K562 (cell line): ENCODE results near the gene SMG1. TPM values are rescaled to one million over a fixed set of nuclear protein-coding genes. Genes with fewer than 3 reads are reported as not detected.

Source experiments
- ATAC-seq: fragments of 200-7000 bp; cut with Tn5 transposase; 3 replicates; pipeline ENCODE4 v1.9.1; 2020; ENCODE audit warnings: moderate library complexity
- BruUV-seq: library from RNA; stranded (reverse); fragments of 400-500 nt; replicated peaks from 2 replicates; lab custom pipeline; 2021; lab: Mats Ljungman, UMichigan
- CTCF ChIA-PET: fragments of 300-600 bp; formaldehyde crosslinking; extraction: SDS; loops from one replicate; lab custom pipeline; 2021; ENCODE audit warnings: low intra/inter-chr PET ratio; lab: Yijun Ruan, JAX
- POLR2A ChIA-PET: fragments of 300-600, 350-650 bp; sonication (Branson Sonifier 250); formaldehyde crosslinking; extraction: SDS; loops from one replicate; lab custom pipeline; 2021; ENCODE audit warnings: antibody characterized with exemption, inconsistent platforms; lab: Yijun Ruan, JAX
- DNase-seq, 4 experiments: peaks; one replicate each; pipeline versions ENCODE4 v3.0.0 to v3.0.0-alpha.2; 2011 to 2018; ENCODE audit warnings: low spot score in 3 of 4, mixed read lengths in 3 of 4; ENCODE audit errors: extremely low read depth in 1 of 4
- FAIRE-seq: peaks from 2 replicates; lab custom pipeline; 2011; peaks lifted over from hg19 to GRCh38; lab: Jason Lieb, UNC
- H2AFZ ChIP-seq: 2 replicates; pipeline ENCODE4 v1.6.0; 2011; ENCODE audit warnings: low read depth, low read length, control low read depth, inconsistent platforms
- H3K27ac ChIP-seq: fragments of 200-600 bp; 3 replicates; pipeline ENCODE4 v1.8.0; 2011; ENCODE audit warnings: low read depth, mild to moderate bottlenecking, control low read depth, inconsistent platforms, low read length, moderate library complexity, mixed read lengths; ENCODE audit errors: extremely low read depth
- H3K27me3 ChIP-seq, 2 experiments: fragments of 300-600 bp in 1 of 2; 2 replicates in 1 of 2; 3 replicates in 1 of 2; pipeline versions ENCODE4 v1.6.0 to v1.8.0; 2011; ENCODE audit warnings: inconsistent platforms in 2 of 2, low read length in 2 of 2, mild to moderate bottlenecking in 1 of 2, mixed read lengths in 1 of 2, moderate library complexity in 1 of 2; ENCODE audit not compliant: control insufficient read depth in 2 of 2, insufficient read depth in 2 of 2
- H3K36me3 ChIP-seq: fragments of 300-600 bp; 3 replicates; pipeline ENCODE4 v1.8.0; 2011; ENCODE audit warnings: mild to moderate bottlenecking, low read length, inconsistent platforms; ENCODE audit not compliant: control insufficient read depth, insufficient read depth
- H3K4me1 ChIP-seq, 2 experiments: fragments of 200-600 bp in 1 of 2; replicated peaks in 1 of 2; 2 replicates in 1 of 2; 3 replicates in 1 of 2; pipeline versions ENCODE4 v1.5.1 to v1.8.0; 2011; ENCODE audit warnings: inconsistent platforms in 2 of 2, low read length in 2 of 2, mild to moderate bottlenecking in 1 of 2, mixed read lengths in 1 of 2, moderate library complexity in 1 of 2; ENCODE audit not compliant: control insufficient read depth in 2 of 2, insufficient read depth in 2 of 2
- H3K4me2 ChIP-seq: 2 replicates; pipeline ENCODE4 v1.6.1; 2011; ENCODE audit warnings: low read length, control low read depth, inconsistent platforms, mixed read lengths; ENCODE audit not compliant: insufficient read depth
- H3K4me3 ChIP-seq: fragments of 200-600 bp; sonication (generic), shearing (Covaris generic); 2 replicates; pipeline ENCODE4 v1.5.1; 2016; ENCODE audit warnings: control low read depth, inconsistent platforms
- H3K79me2 ChIP-seq: fragments of 200-600 bp; 3 replicates; pipeline ENCODE4 v1.8.0; 2011; ENCODE audit warnings: low read length, inconsistent platforms; ENCODE audit not compliant: control insufficient read depth, insufficient read depth
- H3K9ac ChIP-seq, 2 experiments: 2 replicates each; pipeline versions ENCODE4 v1.6.0 to v1.6.1; 2011; ENCODE audit warnings: low read depth in 2 of 2, low read length in 2 of 2, control low read depth in 1 of 2, inconsistent platforms in 1 of 2, mild to moderate bottlenecking in 1 of 2, mixed read lengths in 1 of 2; ENCODE audit not compliant: insufficient read depth in 1 of 2
- H3K9me1 ChIP-seq: one replicate; pipeline ENCODE4 v1.6.0; 2011; ENCODE audit warnings: inconsistent platforms, mild to moderate bottlenecking, low read length, moderate library complexity; ENCODE audit not compliant: control insufficient read depth, insufficient read depth
- H3K9me3 ChIP-seq: replicated peaks from 2 replicates; pipeline ENCODE4 v1.5.1; 2011; ENCODE audit warnings: low read depth, low read length, inconsistent platforms; ENCODE audit not compliant: control insufficient read depth, insufficient read depth
- H4K20me1 ChIP-seq: replicated peaks from 2 replicates; pipeline ENCODE4 v1.6.1; 2011; ENCODE audit warnings: low read length, inconsistent platforms, mixed read lengths; ENCODE audit not compliant: control insufficient read depth, insufficient read depth
- CHD7 ChIP-seq: fragments of 200-600 bp; sonication (generic); IDR thresholded peaks from one replicate; pipeline ENCODE4 v1.6.1; 2012; ENCODE audit warnings: mild to moderate bottlenecking, low read depth, low read length, inconsistent platforms
- HNRNPUL1 ChIP-seq: fragments of 200-400 bp; formaldehyde crosslinking; IDR thresholded peaks from 2 replicates; pipeline ENCODE4 v1.6.1; 2017; ENCODE audit warnings: low read length
- IRF2 ChIP-seq: sonication (generic); formaldehyde crosslinking; IDR thresholded peaks from 2 replicates; pipeline ENCODE4 v1.8.1; 2022; ENCODE audit warnings: mild to moderate bottlenecking, missing genetic modification reagents
- JUN ChIP-seq, 2 experiments: sonication (generic) in 1 of 2; formaldehyde crosslinking in 1 of 2; IDR thresholded peaks; 2 replicates each; pipeline versions ENCODE4 v1.6.1 to v1.8.0; 2012 to 2022; ENCODE audit warnings: borderline replicate concordance in 2 of 2, mild to moderate bottlenecking in 2 of 2, improper control_type of control experiment in 1 of 2, low read depth in 1 of 2, low read length in 1 of 2, missing genetic modification reagents in 1 of 2
- PREB ChIP-seq: sonication (generic); formaldehyde crosslinking; IDR thresholded peaks from 2 replicates; pipeline ENCODE4 v1.8.1; 2023; ENCODE audit warnings: mild to moderate bottlenecking, missing genetic modification reagents
- TRIM24 ChIP-seq, 2 experiments: fragments of 450-650 bp; IDR thresholded peaks; 2 replicates each; pipeline ENCODE4 v1.6.1; 2016
- ZNF436 ChIP-seq: fragments of 250-450, 450-650 bp; sonication (Bioruptor Pico); formaldehyde crosslinking; IDR thresholded peaks from 2 replicates; pipeline ENCODE4 v1.7.0; 2020; ENCODE audit warnings: mild to moderate bottlenecking
- ZNF512 ChIP-seq: IDR thresholded peaks from 2 replicates; pipeline ENCODE4 v1.6.1; 2016; ENCODE audit warnings: missing genetic modification characterization, missing compliant biosample characterization
- WGBS: fragments of 100-300 bp; shearing (Covaris generic); methylation state at CpG from one replicate; pipeline ENCODE4 v1.1.6; 2016; ENCODE audit warnings: low coverage, mixed read lengths; ENCODE audit not compliant: insufficient coverage; ENCODE audit errors: missing lambda C conversion rate; 5-methylcytosine and 5-hydroxymethylcytosine counted together
- in situ Hi-C: fragments of 300-500 bp; cut with MboI; formaldehyde crosslinking; loops from 4 replicates; pipeline ENCODE4 v1.15.0; 2018; ENCODE audit warnings: inconsistent platforms, mixed read lengths
- intact Hi-C: fragments of 100-400 bp; cut with micrococcal nuclease; formaldehyde crosslinking; loops from 2 replicates; pipeline ENCODE4 v1.14.2; 2022
- polyA plus RNA-seq, 8 experiments: library from polyadenylated mRNA; depleted of rRNA in 4 of 8; stranded (reverse) in 5 of 8; unstranded in 3 of 8; fragments of >200 nt; fragmentation: Nextera tagmentation in 2 of 8; fragmentation: Illumina TruSeq in 1 of 8; extraction: Ambion mirVana in 2 of 8; extraction: Trizol in 1 of 8; gene quantifications; 2 replicates each; pipeline versions ENCODE4 v1.2.1 to v1.2.3, GENCODE V29; 2011 to 2014; ENCODE audit warnings: inconsistent platforms in 1 of 8, missing spikeins in 1 of 8
- total RNA-seq, 7 experiments: library from RNA; depleted of rRNA in 6 of 7; stranded (reverse); fragments of >200 nt in 6 of 7; fragmentation: Illumina TruSeq in 2 of 7; extraction: Trizol in 2 of 7; gene quantifications; 2 replicates each; pipeline versions ENCODE4 v1.2.1 to v1.2.3, GENCODE V29; 2011 to 2021; ENCODE audit warnings: low replicate concordance in 1 of 7

Gene SMG1
- total and polyA plus RNA-seq, 9 of the 15 experiments (the other 6 are each of a cell fraction or from before 2014, with no cell fraction given), result 3.4 to 54.8 (median 32.0) TPM

GRCh38 chr16:18846416-18846815 lies 79.8 kb downstream of the SMG1 start:
- BruUV-seq, result no TSS peak
- Histone ChIP-seq H4K20me1 (no peaks in the 10 kb centered on the region), H2AFZ (no peak overlapping the region), H3K9me3 (no peaks in the 10 kb centered on the region), H3K4me1 (no peaks in the 10 kb centered on the region), H3K79me2 (no peaks in the 10 kb centered on the region; the same call in 2 of the 3 replicates), H3K9ac (no peak overlapping the region), H3K36me3 (peaks cover 90% of the 10 kb centered on the region), H3K27ac (no peak overlapping the region), H3K4me2 (no peak overlapping the region), H3K4me3 (no peak overlapping the region), H3K27me3 (no peaks in the 10 kb centered on the region), H3K9me1 (no peaks in the 10 kb centered on the region)
- intact Hi-C loops, result no loop called here
- FAIRE-seq, result no peak
- ATAC-seq, result no peak
- ChIA-PET CTCF (no interaction called here), POLR2A (interaction anchor here (0.7 to 1.6 kb wide), 3 partner anchors 11 to 1072 kb away, joined by 3 to 7 read pairs (median 4); no protein-coding TSS in a partner anchor)
- in situ Hi-C loops, result no loop called here
- 100% methylated on average over 1 of the region's 1 CpG for WGBS
- DNase-seq, result no peak
- TF ChIP-seq TRIM24 (IDR thresholded peaks at IDR 0.05) (no peak), IRF2 (CRISPR knock-in tag) (no peak), JUN (IDR thresholded peaks at IDR 0.05; ENCODE audit: borderline replicate concordance, low read depth, low read length) (no peak), JUN (CRISPR knock-in tag; IDR thresholded peaks at IDR 0.05; ENCODE audit: borderline replicate concordance) (no peak), PREB (no peak), ZNF512 (no peak), ZNF436 (CRISPR knock-in tag) (no peak), CHD7 (no peak), HNRNPUL1 (no peak)
